ENCODE data around the gene CHST14. TPM values are rescaled to one million over a fixed set of nuclear protein-coding genes. Genes with fewer than 3 reads are reported as not detected.

Gene CHST14, protein sequence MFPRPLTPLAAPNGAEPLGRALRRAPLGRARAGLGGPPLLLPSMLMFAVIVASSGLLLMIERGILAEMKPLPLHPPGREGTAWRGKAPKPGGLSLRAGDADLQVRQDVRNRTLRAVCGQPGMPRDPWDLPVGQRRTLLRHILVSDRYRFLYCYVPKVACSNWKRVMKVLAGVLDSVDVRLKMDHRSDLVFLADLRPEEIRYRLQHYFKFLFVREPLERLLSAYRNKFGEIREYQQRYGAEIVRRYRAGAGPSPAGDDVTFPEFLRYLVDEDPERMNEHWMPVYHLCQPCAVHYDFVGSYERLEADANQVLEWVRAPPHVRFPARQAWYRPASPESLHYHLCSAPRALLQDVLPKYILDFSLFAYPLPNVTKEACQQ
- polyA plus RNA-seq (2012; rRNA removed): 34.2 and 43.2 TPM in 2 replicates
- 24.9 and 34.3 TPM in 2 replicates for polyA plus RNA-seq (2012; cell fraction: cytosol; rRNA removed)
- polyA plus RNA-seq (2012; cell fraction: nucleus; rRNA removed): 20.4 and 24.0 TPM in 2 replicates

- H4K20me1 ChIP-seq (ENCODE audit: insufficient read depth): no peaks in the 10 kb centered on the region
- peak within 1 kb of the TSS; percentile 99 for H3K4me2 ChIP-seq
- no peaks in the 10 kb centered on the region for H3K27me3 ChIP-seq (ENCODE audit: insufficient read depth)
- H3K4me1 ChIP-seq (ENCODE audit: control insufficient read depth in 1 of 2, insufficient read depth in 2 of 2, low read depth in 1 of 2, low read length in 1 of 2): peaks cover 15 to 27% of the 10 kb centered on the region in 2 experiments; a peak in 3 of 4 replicates
- no peaks in the 10 kb centered on the region for H3K9me2 ChIP-seq
- DNase-seq: peak; percentile 97
- under 1% methylated on average over 24 of the region's 52 CpGs for WGBS (ENCODE audit: low lambda C conversion rate)
- no peaks in the 10 kb centered on the region for H3K9me3 ChIP-seq
- H2AFZ ChIP-seq (ENCODE audit: low read depth): peak within 1 kb of the TSS; percentile 83
- TF ChIP-seq RXRA (IDR thresholded peaks at IDR 0.05; ENCODE audit: borderline replicate concordance, low read depth) (no peak), IRF3 (IDR thresholded peaks at IDR 0.05; ENCODE audit: low read depth, low read length) (no peak), RAD21 (IDR thresholded peaks at IDR 0.05; ENCODE audit: low read length) (0 out of 2 replicates have a peak, but pooled peaks have one; percentile 13), GATA2 (CRISPR knock-in tag; IDR thresholded peaks at IDR 0.05) (no peak), FOXM1 (IDR thresholded peaks at IDR 0.05; ENCODE audit: low read depth) (no peak), EZH2phosphoT487 (IDR thresholded peaks at IDR 0.05; ENCODE audit: borderline replicate concordance, low read depth) (no peak), POLR2AphosphoS5 (IDR thresholded peaks at IDR 0.05; ENCODE audit: low read depth, low read length) (0 out of 2 replicates have a peak, but pooled peaks have one; percentile 1), FOSL2 (IDR thresholded peaks at IDR 0.05; ENCODE audit: borderline replicate concordance, low read depth) (no peak), GABPA (IDR thresholded peaks at IDR 0.05; ENCODE audit: low read depth) (peak; percentile 41; the same call in 1 of the 2 replicates), SIN3A (IDR thresholded peaks at IDR 0.05; ENCODE audit: borderline replicate concordance, low read depth, low read length) (peak; percentile 42; the same call in 1 of the 2 replicates), MAX (IDR thresholded peaks at IDR 0.05; ENCODE audit: low read depth) (no peak), FOXJ3 (CRISPR knock-in tag; IDR thresholded peaks at IDR 0.05) (no peak), SMC3 (IDR thresholded peaks at IDR 0.05; ENCODE audit: low read depth, low read length) (0 out of 2 replicates have a peak, but pooled peaks have one; percentile 3), RFX5 (IDR thresholded peaks at IDR 0.05; ENCODE audit: low read length) (no peak), MXI1 (IDR thresholded peaks at IDR 0.05; ENCODE audit: low read depth, low read length) (0 out of 2 replicates have a peak, but pooled peaks have one; percentile 43), EP300 (IDR thresholded peaks at IDR 0.05; ENCODE audit: borderline replicate concordance in 1 of 2, low read depth in 1 of 2, low read length in 1 of 2) (no peak), JUND (IDR thresholded peaks at IDR 0.05) (no peak), CHD2 (IDR thresholded peaks at IDR 0.05; ENCODE audit: low read length, partially characterized antibody) (no peak), ELF1 (IDR thresholded peaks at IDR 0.05) (peak; percentile 67; the same call in 1 of the 2 replicates)
- TF ChIP-seq, protein P1, sequence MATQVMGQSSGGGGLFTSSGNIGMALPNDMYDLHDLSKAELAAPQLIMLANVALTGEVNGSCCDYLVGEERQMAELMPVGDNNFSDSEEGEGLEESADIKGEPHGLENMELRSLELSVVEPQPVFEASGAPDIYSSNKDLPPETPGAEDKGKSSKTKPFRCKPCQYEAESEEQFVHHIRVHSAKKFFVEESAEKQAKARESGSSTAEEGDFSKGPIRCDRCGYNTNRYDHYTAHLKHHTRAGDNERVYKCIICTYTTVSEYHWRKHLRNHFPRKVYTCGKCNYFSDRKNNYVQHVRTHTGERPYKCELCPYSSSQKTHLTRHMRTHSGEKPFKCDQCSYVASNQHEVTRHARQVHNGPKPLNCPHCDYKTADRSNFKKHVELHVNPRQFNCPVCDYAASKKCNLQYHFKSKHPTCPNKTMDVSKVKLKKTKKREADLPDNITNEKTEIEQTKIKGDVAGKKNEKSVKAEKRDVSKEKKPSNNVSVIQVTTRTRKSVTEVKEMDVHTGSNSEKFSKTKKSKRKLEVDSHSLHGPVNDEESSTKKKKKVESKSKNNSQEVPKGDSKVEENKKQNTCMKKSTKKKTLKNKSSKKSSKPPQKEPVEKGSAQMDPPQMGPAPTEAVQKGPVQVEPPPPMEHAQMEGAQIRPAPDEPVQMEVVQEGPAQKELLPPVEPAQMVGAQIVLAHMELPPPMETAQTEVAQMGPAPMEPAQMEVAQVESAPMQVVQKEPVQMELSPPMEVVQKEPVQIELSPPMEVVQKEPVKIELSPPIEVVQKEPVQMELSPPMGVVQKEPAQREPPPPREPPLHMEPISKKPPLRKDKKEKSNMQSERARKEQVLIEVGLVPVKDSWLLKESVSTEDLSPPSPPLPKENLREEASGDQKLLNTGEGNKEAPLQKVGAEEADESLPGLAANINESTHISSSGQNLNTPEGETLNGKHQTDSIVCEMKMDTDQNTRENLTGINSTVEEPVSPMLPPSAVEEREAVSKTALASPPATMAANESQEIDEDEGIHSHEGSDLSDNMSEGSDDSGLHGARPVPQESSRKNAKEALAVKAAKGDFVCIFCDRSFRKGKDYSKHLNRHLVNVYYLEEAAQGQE (IDR thresholded peaks at IDR 0.05; ENCODE audit: low read depth, low read length): no peak
- TF ChIP-seq, protein P2, sequence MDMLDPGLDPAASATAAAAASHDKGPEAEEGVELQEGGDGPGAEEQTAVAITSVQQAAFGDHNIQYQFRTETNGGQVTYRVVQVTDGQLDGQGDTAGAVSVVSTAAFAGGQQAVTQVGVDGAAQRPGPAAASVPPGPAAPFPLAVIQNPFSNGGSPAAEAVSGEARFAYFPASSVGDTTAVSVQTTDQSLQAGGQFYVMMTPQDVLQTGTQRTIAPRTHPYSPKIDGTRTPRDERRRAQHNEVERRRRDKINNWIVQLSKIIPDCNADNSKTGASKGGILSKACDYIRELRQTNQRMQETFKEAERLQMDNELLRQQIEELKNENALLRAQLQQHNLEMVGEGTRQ (IDR thresholded peaks at IDR 0.05; ENCODE audit: borderline replicate concordance, low read depth, low read length): no peak
- TF ChIP-seq, protein P3, sequence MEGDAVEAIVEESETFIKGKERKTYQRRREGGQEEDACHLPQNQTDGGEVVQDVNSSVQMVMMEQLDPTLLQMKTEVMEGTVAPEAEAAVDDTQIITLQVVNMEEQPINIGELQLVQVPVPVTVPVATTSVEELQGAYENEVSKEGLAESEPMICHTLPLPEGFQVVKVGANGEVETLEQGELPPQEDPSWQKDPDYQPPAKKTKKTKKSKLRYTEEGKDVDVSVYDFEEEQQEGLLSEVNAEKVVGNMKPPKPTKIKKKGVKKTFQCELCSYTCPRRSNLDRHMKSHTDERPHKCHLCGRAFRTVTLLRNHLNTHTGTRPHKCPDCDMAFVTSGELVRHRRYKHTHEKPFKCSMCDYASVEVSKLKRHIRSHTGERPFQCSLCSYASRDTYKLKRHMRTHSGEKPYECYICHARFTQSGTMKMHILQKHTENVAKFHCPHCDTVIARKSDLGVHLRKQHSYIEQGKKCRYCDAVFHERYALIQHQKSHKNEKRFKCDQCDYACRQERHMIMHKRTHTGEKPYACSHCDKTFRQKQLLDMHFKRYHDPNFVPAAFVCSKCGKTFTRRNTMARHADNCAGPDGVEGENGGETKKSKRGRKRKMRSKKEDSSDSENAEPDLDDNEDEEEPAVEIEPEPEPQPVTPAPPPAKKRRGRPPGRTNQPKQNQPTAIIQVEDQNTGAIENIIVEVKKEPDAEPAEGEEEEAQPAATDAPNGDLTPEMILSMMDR (IDR thresholded peaks at IDR 0.05): no peak
- H3K9ac ChIP-seq: peak within 1 kb of the TSS; percentile 80
- CTCF ChIA-PET: interaction anchor here (1.1 to 1.7 kb wide), 7 partner anchors 13 to 37 kb away, joined by 3 to 11 read pairs (median 4); partner anchors contain the start of gene BAHD1
- peaks cover 9% of the 10 kb centered on the region; the same call in 1 of the 2 replicates for H3K79me2 ChIP-seq (ENCODE audit: insufficient read depth)
- peaks cover 23% of the 10 kb centered on the region for H3F3A ChIP-seq (replicated peaks; ENCODE audit: insufficient read depth)
- peak within 1 kb of the TSS; percentile 65 to 92 for H3K27ac ChIP-seq (ENCODE audit: low read depth in 2 of 2, low read length in 1 of 2)
- peak within 1 kb of the TSS; percentile 83 to 86 for H3K4me3 ChIP-seq (ENCODE audit: low read depth in 2 of 2, low read length in 1 of 2)
- POLR2A ChIA-PET: interaction anchor here (0.7 to 1.6 kb wide), 5 partner anchors 9 to 223 kb away, joined by 3 to 5 read pairs (median 3); partner anchors contain the start of gene IVD
- peaks cover 0 to 10% of the 10 kb centered on the region in 2 experiments for H3K36me3 ChIP-seq (replicated peaks in 1 of 2; ENCODE audit: control insufficient read depth in 1 of 2, insufficient read depth in 2 of 2, low read length in 1 of 2)
Observed at GRCh38 chr15:40470423-40471104, at the start of gene CHST14. Gene CHST14, plus strand, starts transcription at chr15:40470984. Its CDS starts 230 bp downstream, at chr15:40471214.

Data from SK-N-SH (cell line).